Measurements from ENCODE around the gene XYLT1. TPM values are rescaled to one million over a fixed set of nuclear protein-coding genes. Genes with fewer than 3 reads are reported as not detected.

XYLT1 gene
- total and polyA plus RNA-seq, 8 donors: 6.0 to 8.4 (median 7.3) TPM

DNA sequence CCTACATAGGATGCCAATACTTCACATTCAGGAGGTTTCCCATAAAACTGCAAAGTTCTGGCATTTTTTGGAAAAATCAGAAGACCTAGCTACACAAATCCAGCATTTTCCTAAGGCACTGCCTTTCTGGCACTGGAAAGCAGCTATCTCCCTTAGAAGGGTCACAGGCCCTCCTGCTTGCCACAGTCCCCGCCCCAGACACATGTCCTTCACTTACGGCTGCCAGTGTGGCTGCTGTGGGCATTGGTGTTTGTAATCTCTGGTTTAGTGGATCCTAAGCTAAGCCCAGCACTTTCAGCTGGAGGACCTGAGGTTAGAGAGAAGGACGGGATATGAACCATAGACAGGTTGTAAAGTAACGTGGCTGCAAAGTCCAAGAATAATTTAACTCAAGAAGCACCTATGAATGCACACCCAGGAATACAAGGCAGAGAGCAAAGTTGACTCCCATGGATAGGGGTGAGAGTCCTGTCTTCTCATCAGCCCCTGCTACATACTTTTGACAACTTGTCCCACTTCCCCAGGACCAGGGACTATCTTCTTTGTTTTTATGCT is 100.0 kb downstream of the XYLT1 start:
- DNase-seq: no peak
- Histone ChIP-seq H3K36me3 (no peaks in the 10 kb centered on the region), H3K27me3 (no peaks in the 10 kb centered on the region), H3K4me1 (peaks cover 0 to 61% of the 10 kb centered on the region in 2 donors), H3K27ac (peak overlapping the region in 1 of 2 donors; percentile 84), H3K9me3 (no peaks in the 10 kb centered on the region), H3K4me3 (no peak overlapping the region)
- no peak for ATAC-seq
- TF ChIP-seq CTCF (IDR thresholded peaks at IDR 0.05): no peak
- intact Hi-C loops (cut with DNase I): no loop called here

- peaks cover 0 to 63% of the 10 kb centered on the region in 2 donors for H3K4me1 ChIP-seq
Observed at GRCh38 chr16:17370223-17370707, 100.5 kb downstream of the XYLT1 start.

GRCh38 chr16:17369421-17370222 is 101.1 kb downstream of the XYLT1 start:
- Histone ChIP-seq H3K27me3 (no peaks in the 10 kb centered on the region), H3K4me1 (peaks cover under 1 to 69% of the 10 kb centered on the region in 2 donors), H3K27ac (peak overlapping the region in 1 of 2 donors; percentile 84), H3K9me3 (no peaks in the 10 kb centered on the region), H3K36me3 (no peaks in the 10 kb centered on the region), H3K4me3 (no peak overlapping the region)
- TF ChIP-seq CTCF (IDR thresholded peaks at IDR 0.05): no peak
- ATAC-seq (peak; percentile 81), DNase-seq (peak in 2 of 4 donors; percentile 76 to 80)
- intact Hi-C loops (cut with DNase I): no loop called here

More at GRCh38 chr16:17370223-17370707, 100.5 kb downstream of the XYLT1 start:
- Histone ChIP-seq H3K36me3 (no peaks in the 10 kb centered on the region), H3K9me3 (no peaks in the 10 kb centered on the region), H3K27me3 (no peaks in the 10 kb centered on the region), H3K4me3 (no peak overlapping the region), H3K27ac (peak overlapping the region in 1 of 2 donors; percentile 84)
- DNase-seq: no peak
- intact Hi-C loops (cut with DNase I): no loop called here
- ATAC-seq: peak; percentile 28
- TF ChIP-seq CTCF (IDR thresholded peaks at IDR 0.05): no peak

DNA sequence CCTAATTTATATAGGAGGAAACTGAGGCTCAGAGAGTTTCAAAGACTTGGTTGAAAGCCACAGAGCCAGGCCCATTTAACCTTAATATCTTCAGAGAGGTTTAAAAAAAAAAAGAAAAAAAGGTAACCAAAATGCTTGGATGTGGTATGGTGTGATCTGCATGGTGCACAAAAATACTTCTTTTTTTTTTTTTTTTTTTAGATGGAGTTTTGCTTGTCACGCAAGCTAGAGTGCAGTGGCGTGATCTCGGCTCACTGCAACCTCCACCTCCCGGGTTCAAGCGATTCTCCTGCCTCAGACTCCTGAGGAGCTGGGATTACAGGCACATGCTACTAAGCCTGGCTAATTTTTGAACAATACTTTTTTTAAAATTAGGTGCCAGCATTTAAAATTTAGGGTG is 101.8 kb downstream of the XYLT1 start:
- Histone ChIP-seq H3K4me1 (peaks cover 7 to 76% of the 10 kb centered on the region in 2 donors), H3K4me3 (no peak overlapping the region), H3K36me3 (no peaks in the 10 kb centered on the region), H3K9me3 (no peaks in the 10 kb centered on the region), H3K27me3 (no peaks in the 10 kb centered on the region), H3K27ac (peak overlapping the region in 1 of 2 donors; percentile 84)
- intact Hi-C loops (cut with DNase I): no loop called here
- DNase-seq (no peak), ATAC-seq (no peak)
- TF ChIP-seq CTCF (IDR thresholded peaks at IDR 0.05): no peak

DNA sequence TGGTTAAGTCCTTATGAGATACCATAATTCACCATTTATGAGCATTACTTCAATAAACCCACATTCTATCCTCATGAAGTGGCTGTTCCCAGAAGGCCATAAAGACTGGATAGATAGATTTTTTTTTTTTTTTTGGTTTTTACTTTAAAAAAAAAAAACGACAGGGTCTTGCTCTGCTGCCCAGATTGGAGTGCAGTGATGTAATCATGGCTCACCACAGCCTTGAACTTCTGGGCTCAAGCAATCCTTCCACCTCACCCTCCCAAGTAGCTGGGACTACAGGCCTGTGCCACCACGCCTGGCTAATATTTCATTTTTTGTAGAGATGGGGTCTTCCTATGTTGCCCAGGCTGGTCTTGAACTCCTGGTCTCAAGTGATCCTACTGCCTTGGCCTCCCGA is 102.3 kb downstream of the XYLT1 start:
- peak overlapping the region in 1 of 2 donors; percentile 84 for H3K27ac ChIP-seq
- intact Hi-C loops (cut with DNase I): no loop called here
- no peak for ATAC-seq
- H3K4me1 ChIP-seq: peaks cover 7 to 79% of the 10 kb centered on the region in 2 donors
- no peak overlapping the region for H3K4me3 ChIP-seq
- no peak for TF ChIP-seq CTCF (IDR thresholded peaks at IDR 0.05)
- no peak for DNase-seq
- H3K27me3 ChIP-seq: no peaks in the 10 kb centered on the region
- H3K9me3 ChIP-seq: no peaks in the 10 kb centered on the region
- H3K36me3 ChIP-seq: no peaks in the 10 kb centered on the region
